ENCODE measurements around the gene ZNF280B.
"Not testable (repeated sequence)": the region's sequence is repeated elsewhere in the genome, so short reads cannot be mapped to it uniquely, and the experiment has no call there.

Gene ZNF280B

DNA sequence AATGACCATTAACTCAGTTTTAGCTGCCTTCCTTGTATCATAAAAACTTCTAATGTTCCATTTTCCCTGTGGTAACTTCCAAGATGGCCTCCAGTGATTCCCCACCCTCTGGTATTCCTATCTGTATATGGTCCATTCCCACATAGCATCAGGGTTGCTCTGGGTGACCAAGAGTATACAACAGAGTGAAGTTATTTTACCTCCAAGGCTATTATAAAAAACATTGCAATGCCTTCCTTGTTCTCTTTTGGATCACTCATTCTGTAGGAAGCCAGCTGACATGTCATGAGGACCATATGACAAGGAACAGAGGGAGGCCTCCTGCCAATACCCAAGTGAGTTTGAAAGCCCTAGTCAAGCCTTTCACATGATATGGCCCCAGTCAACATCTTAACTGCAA, 30.1 kb downstream of the ZNF280B start:
- Histone ChIP-seq H3K4me1 (ENCODE audit: insufficient read depth, low read length, severe bottlenecking) (peaks cover 4% of the 10 kb centered on the region), H3K27me3 (ENCODE audit: insufficient read depth, low read length) (no peaks in the 10 kb centered on the region), H4K20me1 (ENCODE audit: insufficient read depth, low read length) (no peaks in the 10 kb centered on the region), H3K27ac (ENCODE audit: low read depth, low read length, poor library complexity, severe bottlenecking) (no peak overlapping the region), H3F3A (ENCODE audit: insufficient read depth, low read length) (no peaks in the 10 kb centered on the region), H3K9ac (ENCODE audit: low read length) (no peak overlapping the region), H3K4me3 (ENCODE audit: low read depth, low read length, poor library complexity, severe bottlenecking) (no peak overlapping the region), H3K79me2 (ENCODE audit: insufficient read depth, low read length) (no peaks in the 10 kb centered on the region), H3K36me3 (ENCODE audit: insufficient read depth, low read length) (no peaks in the 10 kb centered on the region), H3K9me2 (ENCODE audit: low read depth, low read length) (no peaks in the 10 kb centered on the region), H3K9me3 (ENCODE audit: low read length) (no peaks in the 10 kb centered on the region), H2AFZ (ENCODE audit: low read length) (no peak overlapping the region), H3K4me2 (ENCODE audit: low read length) (no peak overlapping the region)
- TF ChIP-seq, protein P1, sequence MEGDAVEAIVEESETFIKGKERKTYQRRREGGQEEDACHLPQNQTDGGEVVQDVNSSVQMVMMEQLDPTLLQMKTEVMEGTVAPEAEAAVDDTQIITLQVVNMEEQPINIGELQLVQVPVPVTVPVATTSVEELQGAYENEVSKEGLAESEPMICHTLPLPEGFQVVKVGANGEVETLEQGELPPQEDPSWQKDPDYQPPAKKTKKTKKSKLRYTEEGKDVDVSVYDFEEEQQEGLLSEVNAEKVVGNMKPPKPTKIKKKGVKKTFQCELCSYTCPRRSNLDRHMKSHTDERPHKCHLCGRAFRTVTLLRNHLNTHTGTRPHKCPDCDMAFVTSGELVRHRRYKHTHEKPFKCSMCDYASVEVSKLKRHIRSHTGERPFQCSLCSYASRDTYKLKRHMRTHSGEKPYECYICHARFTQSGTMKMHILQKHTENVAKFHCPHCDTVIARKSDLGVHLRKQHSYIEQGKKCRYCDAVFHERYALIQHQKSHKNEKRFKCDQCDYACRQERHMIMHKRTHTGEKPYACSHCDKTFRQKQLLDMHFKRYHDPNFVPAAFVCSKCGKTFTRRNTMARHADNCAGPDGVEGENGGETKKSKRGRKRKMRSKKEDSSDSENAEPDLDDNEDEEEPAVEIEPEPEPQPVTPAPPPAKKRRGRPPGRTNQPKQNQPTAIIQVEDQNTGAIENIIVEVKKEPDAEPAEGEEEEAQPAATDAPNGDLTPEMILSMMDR (IDR thresholded peaks at IDR 0.05; ENCODE audit: low read length) = no peak
- no peak for TF ChIP-seq EZH2 (IDR thresholded peaks at IDR 0.05; ENCODE audit: borderline replicate concordance, low read length)

GRCh38 chr22:22474733-22475132, 33.8 kb downstream of the ZNF280B start:
- no peak for TF ChIP-seq EZH2 (IDR thresholded peaks at IDR 0.05; ENCODE audit: borderline replicate concordance, low read length)
- TF ChIP-seq, protein P1 (IDR thresholded peaks at IDR 0.05; ENCODE audit: low read length) = no peak
- Histone ChIP-seq H3K27ac (ENCODE audit: low read depth, low read length, poor library complexity, severe bottlenecking) (no peak overlapping the region), H3K4me3 (ENCODE audit: low read depth, low read length, poor library complexity, severe bottlenecking) (no peak overlapping the region), H3K4me1 (ENCODE audit: insufficient read depth, low read length, severe bottlenecking) (peaks cover 4% of the 10 kb centered on the region), H4K20me1 (ENCODE audit: insufficient read depth, low read length) (no peaks in the 10 kb centered on the region), H3K27me3 (ENCODE audit: insufficient read depth, low read length) (peaks cover 2% of the 10 kb centered on the region; the same call in 1 of the 2 replicates), H3K9me2 (ENCODE audit: low read depth, low read length) (no peaks in the 10 kb centered on the region), H3K4me2 (ENCODE audit: low read length) (no peak overlapping the region), H3K9ac (ENCODE audit: low read length) (no peak overlapping the region), H3F3A (ENCODE audit: insufficient read depth, low read length) (no peaks in the 10 kb centered on the region), H3K79me2 (ENCODE audit: insufficient read depth, low read length) (no peaks in the 10 kb centered on the region), H3K9me3 (ENCODE audit: low read length) (peaks cover 2% of the 10 kb centered on the region; the same call in 1 of the 2 replicates), H3K36me3 (ENCODE audit: insufficient read depth, low read length) (no peaks in the 10 kb centered on the region), H2AFZ (ENCODE audit: low read length) (no peak overlapping the region)

DNA sequence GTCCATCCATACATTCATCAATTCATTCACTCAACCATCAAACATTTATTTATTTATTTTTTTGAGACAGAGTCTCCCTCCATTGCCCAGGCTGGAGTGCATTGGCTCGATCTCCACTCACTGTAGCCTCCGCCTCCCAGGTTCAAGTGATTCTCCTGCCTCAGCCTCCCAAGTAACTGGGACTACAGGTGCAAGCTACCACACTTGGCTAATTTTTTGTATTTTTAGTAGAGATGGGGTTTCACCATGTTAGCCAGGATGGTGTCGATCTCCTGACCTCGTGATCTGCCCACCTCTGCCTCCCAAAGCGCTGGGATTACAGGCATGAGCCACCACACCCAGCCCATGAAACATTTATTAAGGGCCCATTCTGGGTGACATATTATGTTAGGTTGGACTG, 37.4 kb downstream of the ZNF280B start:
- not testable (repeated sequence) for H4K20me1 ChIP-seq (ENCODE audit: insufficient read depth, low read length); H3F3A ChIP-seq (ENCODE audit: insufficient read depth, low read length); H3K4me2 ChIP-seq (ENCODE audit: low read length); H3K36me3 ChIP-seq (ENCODE audit: insufficient read depth, low read length); H2AFZ ChIP-seq (ENCODE audit: low read length); H3K9me3 ChIP-seq (ENCODE audit: low read length); H3K9me2 ChIP-seq (ENCODE audit: low read depth, low read length); H3K79me2 ChIP-seq (ENCODE audit: insufficient read depth, low read length); H3K27ac ChIP-seq (ENCODE audit: low read depth, low read length, poor library complexity, severe bottlenecking); H3K9ac ChIP-seq (ENCODE audit: low read length); H3K4me1 ChIP-seq (ENCODE audit: insufficient read depth, low read length, severe bottlenecking); H3K27me3 ChIP-seq (ENCODE audit: insufficient read depth, low read length); H3K4me3 ChIP-seq (ENCODE audit: low read depth, low read length, poor library complexity, severe bottlenecking)

- Histone ChIP-seq H3K4me1 (ENCODE audit: insufficient read depth, low read length, severe bottlenecking) (peaks cover 8% of the 10 kb centered on the region), H3K4me2 (ENCODE audit: low read length) (no peak overlapping the region), H3K79me2 (ENCODE audit: insufficient read depth, low read length) (no peaks in the 10 kb centered on the region), H3F3A (ENCODE audit: insufficient read depth, low read length) (no peaks in the 10 kb centered on the region), H3K9ac (ENCODE audit: low read length) (no peak overlapping the region), H3K27ac (ENCODE audit: low read depth, low read length, poor library complexity, severe bottlenecking) (no peak overlapping the region), H3K36me3 (ENCODE audit: insufficient read depth, low read length) (no peaks in the 10 kb centered on the region), H2AFZ (ENCODE audit: low read length) (no peak overlapping the region), H3K4me3 (ENCODE audit: low read depth, low read length, poor library complexity, severe bottlenecking) (no peak overlapping the region), H3K27me3 (ENCODE audit: insufficient read depth, low read length) (peaks cover 10% of the 10 kb centered on the region; the same call in 1 of the 2 replicates), H3K9me3 (ENCODE audit: low read length) (peaks cover 8% of the 10 kb centered on the region; the same call in 1 of the 2 replicates), H4K20me1 (ENCODE audit: insufficient read depth, low read length) (no peaks in the 10 kb centered on the region), H3K9me2 (ENCODE audit: low read depth, low read length) (no peaks in the 10 kb centered on the region)
- TF ChIP-seq EZH2 (IDR thresholded peaks at IDR 0.05; ENCODE audit: borderline replicate concordance, low read length) = no peak
- TF ChIP-seq, protein P1 (IDR thresholded peaks at IDR 0.05; ENCODE audit: low read length) = no peak
Measured at GRCh38 chr22:22469527-22469926, 39.0 kb downstream of the ZNF280B start.

DNA sequence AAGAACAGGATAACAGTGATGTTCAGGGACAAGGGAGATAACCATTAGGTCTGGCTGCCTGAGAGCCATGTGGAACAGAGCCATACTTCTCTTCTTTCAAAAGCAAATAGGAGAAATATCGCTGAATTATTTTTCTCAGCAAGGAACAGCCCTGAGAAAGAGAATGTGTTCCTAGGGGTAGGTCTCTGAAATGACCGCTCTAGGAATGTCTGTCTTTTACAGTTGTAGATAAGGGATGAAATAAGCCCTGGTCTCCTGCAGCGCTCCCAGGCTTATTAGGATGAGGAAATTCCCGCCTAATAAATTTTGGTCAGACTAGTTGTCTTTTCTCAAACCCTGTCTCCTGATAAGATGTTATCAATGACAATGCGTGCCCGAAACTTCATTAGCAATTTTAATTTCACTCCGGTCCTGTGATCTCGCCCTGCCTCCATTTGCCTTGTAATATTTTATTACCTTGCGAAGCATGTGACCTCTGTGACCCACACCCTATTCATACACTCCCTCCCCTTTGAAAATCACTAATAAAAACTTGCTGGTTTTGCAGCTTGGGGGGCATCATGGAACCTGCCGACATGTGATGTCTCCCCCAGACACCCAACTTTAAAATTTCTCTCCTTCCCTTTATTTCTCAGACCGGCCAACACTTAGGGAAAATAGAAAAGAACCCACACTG, 39.6 kb downstream of the ZNF280B start:
- H3F3A ChIP-seq (ENCODE audit: insufficient read depth, low read length); H3K9me3 ChIP-seq (ENCODE audit: low read length); H3K9ac ChIP-seq (ENCODE audit: low read length); H3K4me3 ChIP-seq (ENCODE audit: low read depth, low read length, poor library complexity, severe bottlenecking); H4K20me1 ChIP-seq (ENCODE audit: insufficient read depth, low read length); H3K4me2 ChIP-seq (ENCODE audit: low read length); H2AFZ ChIP-seq (ENCODE audit: low read length); H3K36me3 ChIP-seq (ENCODE audit: insufficient read depth, low read length); H3K9me2 ChIP-seq (ENCODE audit: low read depth, low read length); H3K27ac ChIP-seq (ENCODE audit: low read depth, low read length, poor library complexity, severe bottlenecking); H3K79me2 ChIP-seq (ENCODE audit: insufficient read depth, low read length): not testable (repeated sequence)
- Histone ChIP-seq H3K4me1 (ENCODE audit: insufficient read depth, low read length, severe bottlenecking) (peaks cover 12% of the 10 kb centered on the region), H3K27me3 (ENCODE audit: insufficient read depth, low read length) (peaks cover 10% of the 10 kb centered on the region; the same call in 1 of the 2 replicates)

Measured in OCI-LY1 (cell line).